GM12892 (cell line): Measurements from ENCODE around the gene BCDIN3D.

ENCODE experiments used
- POLR2A ChIP-seq: IDR thresholded peaks from 2 replicates; pipeline ENCODE4 v1.6.1; 2011; ENCODE audit warnings: low read depth, low read length, control low read depth
- POLR2AphosphoS5 ChIP-seq: IDR thresholded peaks from 2 replicates; pipeline ENCODE4 v1.6.1; 2011; ENCODE audit warnings: low read depth, low read length, control low read depth

DNA sequence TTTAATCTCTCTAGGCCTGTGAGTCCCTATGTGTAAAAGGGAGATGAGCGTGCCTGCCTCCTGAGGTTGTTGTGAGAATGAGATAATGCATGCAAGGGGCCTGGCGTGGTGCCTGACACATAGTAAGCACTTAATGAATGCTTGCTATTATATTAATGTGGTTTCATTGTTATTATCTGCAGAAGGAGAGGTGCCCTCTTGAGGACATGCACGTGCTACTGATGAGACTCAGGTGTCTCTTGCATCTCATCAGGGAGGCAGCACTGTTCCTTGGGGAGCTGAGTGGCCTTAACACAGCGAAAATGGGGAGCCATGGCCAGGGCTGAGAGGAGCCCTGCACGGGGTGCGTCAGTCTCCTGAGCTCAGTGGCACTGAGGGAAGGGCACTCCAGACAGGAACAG, 29.9 kb upstream of the BCDIN3D start:
- TF ChIP-seq POLR2AphosphoS5 (no peak), POLR2A (no peak)
